ENCODE data around the gene HRH1.
"Not testable (repeated sequence)": the region's sequence is repeated elsewhere in the genome, so short reads cannot be mapped to it uniquely, and the experiment has no call there.

HRH1 gene

GRCh38 chr3:11173828-11174465 is 19.7 kb downstream of the HRH1 start:
- DNase-seq = no peak

DNA sequence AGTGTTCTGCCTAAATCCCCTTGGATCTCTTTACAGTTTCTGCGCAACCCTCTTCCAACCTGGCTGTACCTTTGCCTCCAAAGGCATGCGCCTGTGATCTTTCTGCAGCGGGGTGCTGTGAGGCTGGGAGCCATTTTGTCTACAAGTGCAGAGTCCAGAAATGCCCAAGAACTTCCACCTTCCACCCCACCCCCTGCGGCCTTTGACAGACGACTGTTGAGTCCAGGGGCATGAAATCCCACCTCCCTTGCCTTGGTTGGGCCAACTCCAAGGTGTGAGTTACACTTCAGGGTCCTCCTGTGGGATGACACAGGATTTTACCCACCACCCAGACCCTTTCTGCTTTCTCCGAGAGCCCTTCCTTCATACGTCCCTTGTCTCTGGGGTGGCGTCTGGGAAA is 24.1 kb downstream of the HRH1 start:
- no peak for DNase-seq

DNA sequence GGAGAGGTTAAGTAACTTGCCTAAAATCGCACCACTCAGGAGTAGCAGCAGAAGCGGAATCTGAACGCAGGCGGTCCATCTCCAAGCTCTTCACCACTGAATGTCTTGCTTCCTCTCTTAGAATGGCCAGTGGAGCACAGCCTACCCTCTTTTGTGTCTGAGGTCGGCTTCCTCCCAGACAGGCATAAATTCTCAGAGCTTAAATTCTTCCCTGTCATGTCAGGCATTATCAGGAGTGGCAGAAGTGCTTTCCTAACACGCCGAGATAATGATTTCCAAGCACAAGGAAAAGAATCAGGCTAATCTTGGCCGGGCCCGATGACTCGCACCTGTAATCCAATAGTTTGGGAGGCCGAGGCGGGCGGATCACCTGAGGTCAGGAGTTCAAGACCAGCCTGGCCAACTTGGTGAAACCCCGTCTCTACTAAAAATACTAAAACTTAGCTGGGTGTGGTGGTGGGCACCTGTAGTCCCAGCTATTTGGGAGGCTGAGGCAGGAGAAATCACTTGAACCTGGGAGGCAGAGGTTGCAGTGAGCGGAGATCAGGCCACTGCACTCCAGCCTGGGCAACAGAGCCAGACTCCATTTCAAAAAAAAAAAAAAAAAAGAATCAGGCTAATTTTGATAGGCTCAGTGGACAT is 30.2 kb downstream of the HRH1 start:
- DNase-seq = not testable (repeated sequence)

DNA sequence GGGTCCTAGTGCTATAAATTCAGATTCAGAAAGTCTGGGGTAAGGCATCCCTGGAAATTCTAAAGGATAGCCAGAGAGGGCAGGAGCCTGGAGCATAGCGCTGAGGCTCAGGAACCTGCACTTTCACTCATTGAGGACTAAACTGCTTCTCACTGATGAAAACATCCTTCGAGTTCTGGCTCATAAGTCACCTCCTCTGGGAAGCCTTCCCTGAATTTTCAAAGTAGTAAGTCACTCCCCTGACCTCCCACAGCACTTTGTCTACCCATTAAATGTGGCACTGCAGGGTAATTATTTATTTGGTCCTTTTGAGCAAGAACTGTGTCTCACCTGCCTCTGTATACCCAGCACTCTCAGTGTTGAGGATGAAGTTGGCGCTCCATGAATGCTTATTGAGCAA is 30.9 kb downstream of the HRH1 start:
- no peak for DNase-seq

DNA sequence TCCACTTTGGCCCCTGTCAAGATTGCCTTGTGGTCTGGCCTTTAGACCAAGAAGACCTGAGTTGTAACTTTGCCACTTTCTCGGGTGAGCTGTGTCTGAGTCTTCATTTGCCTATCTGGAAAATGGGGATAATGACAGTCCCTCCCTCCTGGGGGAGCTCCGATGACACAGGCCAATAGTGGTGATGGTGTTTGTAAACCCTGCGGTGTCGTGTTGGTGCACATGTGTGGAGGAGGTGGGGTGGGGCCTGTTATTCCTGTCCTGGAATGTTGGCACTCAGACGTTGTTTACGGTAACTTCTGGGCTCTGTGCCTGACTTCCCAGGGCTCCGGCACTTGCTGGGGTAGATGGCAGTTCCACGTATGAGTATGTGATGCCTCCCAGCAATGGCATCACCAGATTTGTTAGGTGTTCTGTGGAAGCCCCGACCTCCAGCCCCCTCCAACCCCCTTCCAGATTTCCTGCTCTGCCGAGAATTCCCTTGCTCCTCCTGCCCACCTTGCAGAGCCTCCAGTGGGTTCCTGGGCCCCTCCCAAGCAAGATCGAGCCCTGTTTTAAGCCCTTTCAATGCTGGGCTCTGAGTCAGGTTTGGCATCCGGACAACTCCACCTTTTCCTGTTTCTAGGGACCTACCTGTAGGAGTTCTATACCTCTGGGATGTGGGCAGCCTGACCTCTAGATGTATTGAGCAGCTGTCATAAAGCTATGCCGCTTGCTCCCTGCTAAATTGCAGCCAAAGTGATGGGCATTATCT is 31.4 kb downstream of the HRH1 start:
- DNase-seq = no peak

DNA sequence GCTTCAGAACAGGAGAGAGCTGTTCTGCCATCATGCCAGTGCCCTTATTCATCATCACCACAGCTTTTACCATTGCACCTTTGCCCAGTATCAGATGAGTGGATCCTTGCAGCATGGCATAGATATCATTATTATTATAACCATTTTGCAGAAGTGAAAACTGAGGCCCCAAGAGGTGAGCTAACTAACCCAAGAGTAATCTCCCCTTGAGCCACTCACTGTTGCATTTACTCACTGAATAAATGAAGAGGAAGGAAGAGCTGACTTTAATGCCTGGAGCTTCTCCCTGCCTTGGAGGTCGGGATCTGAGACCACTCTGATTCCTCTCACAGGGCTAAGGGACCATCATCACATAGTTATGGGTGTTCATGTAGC is 32.0 kb downstream of the HRH1 start:
- DNase-seq = no peak

- DNase-seq = no peak
These were observed 32.5 kb downstream of the HRH1 start for GRCh38 chr3:11186771-11187191.

DNA sequence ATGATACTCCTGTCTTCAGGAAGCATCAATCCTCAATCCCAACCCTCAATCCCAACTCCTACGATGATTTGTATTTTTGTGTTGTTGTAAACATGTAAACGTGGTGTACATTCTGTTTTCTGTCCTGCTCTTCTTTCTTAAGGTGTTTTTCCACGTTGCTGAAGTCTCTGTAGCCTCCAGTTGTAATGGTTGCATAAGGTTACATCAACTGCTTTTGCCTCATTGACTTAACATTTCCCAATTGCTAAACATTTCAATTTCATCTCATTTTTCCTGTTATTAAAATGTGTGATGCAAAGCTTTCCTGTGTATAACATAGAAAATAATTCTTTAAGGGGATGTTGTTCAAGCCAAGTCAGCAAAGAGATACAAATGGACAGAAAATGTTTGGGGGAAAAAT is 33.4 kb downstream of the HRH1 start:
- no peak for DNase-seq

- no peak for DNase-seq
These were observed 33.9 kb downstream of the HRH1 start for GRCh38 chr3:11188231-11188630.

DNA sequence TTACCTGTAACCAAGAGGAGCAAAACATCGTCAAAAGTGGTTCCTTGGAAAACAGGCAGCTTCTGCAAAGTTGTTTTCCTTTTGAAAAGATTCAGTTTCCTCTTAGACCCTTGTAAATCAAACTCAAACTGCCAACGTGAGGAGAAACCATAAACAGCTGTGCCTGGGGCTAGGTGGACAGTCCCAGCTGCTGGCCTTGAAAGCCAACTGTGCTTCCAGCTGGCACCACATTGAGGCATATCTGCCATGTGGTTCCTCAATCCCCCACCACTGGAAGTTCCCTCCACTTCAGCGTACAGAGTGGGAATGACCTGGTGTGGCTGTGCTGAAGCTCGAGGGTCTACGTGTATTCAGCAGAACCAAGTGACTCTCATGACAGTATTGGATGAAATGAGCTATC is 40.9 kb downstream of the HRH1 start:
- DNase-seq = no peak

DNA sequence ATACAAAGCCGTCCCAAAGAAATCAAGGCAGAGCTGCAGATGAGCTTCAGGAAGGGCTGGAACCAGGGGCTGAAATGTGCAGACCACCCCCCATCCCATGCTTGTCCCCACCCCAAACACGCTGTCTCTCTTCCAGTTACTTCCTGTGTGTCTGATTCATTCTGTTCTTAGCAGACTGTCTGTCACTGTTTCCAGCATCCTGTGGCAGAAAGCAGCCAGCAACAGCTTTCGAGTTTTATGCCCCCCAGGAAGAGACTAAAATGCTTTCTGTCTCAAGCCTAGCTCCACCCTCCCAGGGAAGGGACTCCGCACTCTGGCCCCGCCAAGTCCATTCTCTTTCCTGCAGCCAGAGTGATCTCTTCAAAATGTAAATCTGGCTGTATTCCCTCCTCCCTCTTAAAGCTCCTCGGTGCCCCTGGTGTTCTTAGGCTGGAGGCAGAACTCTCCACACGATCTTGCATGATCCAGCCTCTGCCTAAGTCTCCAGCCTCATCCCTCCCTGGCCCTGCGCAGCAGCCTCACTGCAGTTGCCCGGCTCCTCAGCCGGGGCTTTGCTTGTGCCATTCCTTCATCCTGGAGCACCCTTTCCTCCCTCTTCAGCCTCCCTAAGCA is 41.5 kb downstream of the HRH1 start:
- no peak for DNase-seq

- DNase-seq = no peak
These were observed 43.2 kb downstream of the HRH1 start for GRCh38 chr3:11197484-11197883.

- no peak for DNase-seq
These were observed 43.8 kb downstream of the HRH1 start for GRCh38 chr3:11198070-11198469.

- DNase-seq = no peak
These were observed 44.2 kb downstream of the HRH1 start for GRCh38 chr3:11198495-11198894.

- DNase-seq = no peak
These were observed 45.9 kb downstream of the HRH1 start for GRCh38 chr3:11199902-11200845.

GRCh38 chr3:11201251-11202019 is 47.1 kb downstream of the HRH1 start:
- DNase-seq = no peak

DNA sequence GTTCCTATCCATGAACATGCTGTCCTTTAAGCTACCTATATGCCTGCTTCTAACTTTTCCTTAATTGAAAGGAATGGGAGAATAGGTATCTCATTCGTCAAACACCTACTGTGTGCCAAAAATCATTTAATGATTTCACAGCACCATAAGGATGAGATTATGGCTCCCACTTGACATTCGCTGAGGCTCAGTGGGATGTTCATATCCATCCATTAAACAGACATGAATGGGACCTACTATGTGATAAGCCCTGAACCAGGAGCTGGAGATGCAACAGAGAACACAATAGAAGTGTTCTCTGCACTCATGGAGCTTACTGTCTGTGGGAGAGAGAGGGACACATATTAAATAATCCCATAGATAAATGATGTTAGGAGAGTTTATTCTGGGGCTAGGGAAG is 49.7 kb downstream of the HRH1 start:
- no peak for DNase-seq

GRCh38 chr3:11204697-11205348 is 50.5 kb downstream of the HRH1 start:
- DNase-seq = no peak

GRCh38 chr3:11205881-11206280 is 51.6 kb downstream of the HRH1 start:
- DNase-seq = not testable (repeated sequence)

DNA sequence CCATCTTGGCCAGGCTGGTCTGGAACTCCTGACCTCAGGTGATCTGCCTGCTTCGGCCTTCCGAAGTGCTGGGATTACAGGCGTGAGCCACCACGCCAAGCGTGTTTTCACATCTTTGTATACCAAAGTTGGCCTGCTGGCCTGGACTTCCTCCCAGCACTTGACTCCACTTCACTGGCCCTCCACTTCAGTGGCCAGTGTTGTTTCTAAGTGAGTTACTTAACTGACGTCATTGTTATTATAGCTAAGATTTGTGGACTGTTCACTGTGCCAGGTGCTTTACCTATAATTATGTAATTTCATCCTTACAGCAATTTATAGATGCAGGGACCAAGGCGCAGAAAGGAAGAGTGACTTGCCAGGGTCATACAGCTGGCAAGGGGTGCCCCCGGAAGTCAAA is 52.0 kb downstream of the HRH1 start:
- DNase-seq = no peak

DNA sequence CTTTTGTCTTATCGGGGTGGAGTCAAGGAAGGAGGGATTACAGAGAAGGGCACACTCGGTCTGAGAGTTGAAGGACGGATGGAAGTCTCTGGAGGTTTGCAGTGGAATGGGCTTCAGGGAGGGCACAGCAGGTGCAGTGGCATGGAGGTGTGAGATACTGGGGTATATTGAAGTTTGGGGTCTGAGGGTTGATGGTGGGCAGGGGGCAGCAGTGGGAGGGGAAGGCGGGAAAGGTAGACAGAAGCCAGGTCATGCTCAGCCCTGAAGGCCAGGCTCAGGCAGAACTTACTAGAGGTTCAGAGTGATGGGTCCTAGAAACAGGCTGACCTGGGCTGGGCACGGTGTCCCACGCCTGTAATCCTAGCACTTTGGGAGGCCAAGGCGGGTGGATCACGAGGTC is 52.7 kb downstream of the HRH1 start:
- DNase-seq = no peak
